HG03521 (cell line): ENCODE measurements around the gene DENND4C.
A peak's percentile ranks its signal among the peaks of the same experiment; 100 is the strongest.
"Not testable (repeated sequence)": the region's sequence is repeated elsewhere in the genome, so short reads cannot be mapped to it uniquely, and the experiment has no call there.

Source experiments
- ATAC-seq: cut with Tn5 transposase; IDR thresholded peaks from one replicate; pipeline ENCODE4 v1.9.1; 2021; ENCODE audit warnings: mild to moderate bottlenecking, moderate library complexity; ENCODE audit not compliant: unreplicated experiment

The DENND4C gene

DNA sequence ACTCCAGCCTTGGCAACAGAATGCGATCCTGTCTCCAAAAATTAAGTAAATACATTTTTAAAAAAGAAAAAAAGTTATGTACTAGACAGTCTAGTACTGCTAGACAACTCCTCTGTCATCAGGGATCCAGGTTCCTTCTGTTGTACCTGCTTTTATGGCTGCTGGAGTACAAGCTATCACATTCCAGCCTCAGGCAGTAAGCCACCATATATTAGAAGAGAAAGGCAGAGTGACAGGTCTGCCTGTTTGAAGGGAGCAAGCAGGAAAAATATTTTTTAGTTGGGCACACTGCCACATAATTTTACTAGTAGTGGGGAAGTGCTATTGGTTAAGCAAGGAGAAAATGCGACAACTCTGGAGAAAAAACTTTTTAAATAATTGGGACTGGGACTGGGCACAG, 138.6 kb downstream of the DENND4C start:
- ATAC-seq, result no peak

GRCh38 chr9:19371942-19372341, 141.4 kb downstream of the DENND4C start:
- no peak for ATAC-seq

DNA sequence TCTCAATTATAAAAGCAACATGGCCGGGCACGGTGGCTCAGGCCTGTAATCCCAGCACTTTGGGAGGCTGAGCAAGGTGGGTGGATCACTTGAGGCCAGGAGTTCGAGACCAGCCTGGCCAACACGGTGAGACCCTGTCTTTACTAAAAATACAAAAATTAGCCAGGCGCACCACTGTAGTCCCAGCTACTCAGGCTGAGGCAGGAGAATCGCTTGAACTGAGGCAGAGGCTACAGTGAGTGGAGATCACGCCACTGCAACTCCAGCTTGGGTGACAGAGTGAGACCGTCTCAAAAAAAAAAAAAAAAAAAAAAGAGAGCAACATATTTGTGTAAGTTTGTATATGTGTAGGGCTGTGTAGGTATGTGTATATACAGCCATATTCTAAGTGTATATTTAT, 142.1 kb downstream of the DENND4C start:
- ATAC-seq, result no peak

- ATAC-seq, result no peak
These were observed 143.0 kb downstream of the DENND4C start for GRCh38 chr9:19373527-19373926.

DNA sequence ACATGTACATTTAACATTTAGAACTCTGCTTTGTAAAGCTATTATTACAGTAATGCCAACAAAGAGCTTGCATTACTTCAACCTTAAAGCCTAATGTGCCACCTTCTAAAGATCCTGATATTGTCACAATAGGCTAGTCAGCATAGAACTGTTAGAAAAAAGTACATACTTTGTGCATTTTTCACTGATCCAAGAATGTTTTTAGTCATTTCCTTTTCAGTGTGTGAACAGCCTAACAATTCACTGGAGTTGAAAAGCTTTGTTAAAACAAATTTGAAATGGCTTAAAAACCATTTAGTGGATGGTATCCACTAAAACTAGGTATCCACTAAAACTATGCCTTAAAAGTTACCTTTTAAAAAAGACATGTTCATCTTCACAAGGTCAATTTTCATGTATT, 145.0 kb downstream of the DENND4C start:
- ATAC-seq, result no peak

- ATAC-seq, result no peak
These were observed 146.4 kb downstream of the DENND4C start for GRCh38 chr9:19376931-19377330.

DNA sequence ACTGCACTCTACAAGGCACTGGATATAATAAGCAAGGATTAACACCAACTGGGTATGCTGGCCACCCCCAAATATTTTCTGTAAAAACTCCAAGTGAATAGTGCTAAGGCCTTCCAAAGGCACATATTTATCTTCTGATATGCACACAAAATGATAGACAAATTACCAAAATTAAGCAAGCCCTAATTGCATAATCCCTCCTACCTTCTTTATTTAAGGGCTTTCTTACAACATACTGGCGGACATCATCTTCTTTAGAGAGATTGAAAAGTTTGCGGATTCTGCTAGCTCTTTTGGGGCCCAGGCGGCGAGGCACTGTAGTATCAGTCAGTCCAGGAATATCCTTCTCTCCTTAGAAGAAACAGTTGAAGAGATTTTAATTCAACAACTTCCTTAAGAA, 147.7 kb downstream of the DENND4C start:
- ATAC-seq, result no peak

DNA sequence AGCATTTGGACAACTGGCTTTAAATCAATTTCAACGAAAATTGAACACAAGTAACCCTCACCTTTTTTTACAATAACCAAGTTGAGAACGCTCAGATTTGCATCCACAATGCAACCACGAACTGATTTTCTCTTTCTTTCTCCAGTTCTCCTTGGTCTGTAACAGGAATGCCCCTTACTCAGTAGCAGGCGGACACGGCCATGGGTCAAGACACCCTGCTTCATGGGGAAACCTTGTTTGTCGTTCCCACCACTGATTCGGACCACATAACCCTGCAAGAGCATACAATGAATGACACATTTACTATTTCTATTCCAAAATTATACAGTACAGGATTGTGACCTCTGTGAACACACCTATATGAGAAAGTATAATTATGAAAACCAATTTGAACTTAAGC, 148.2 kb downstream of the DENND4C start:
- no peak for ATAC-seq

GRCh38 chr9:19379283-19379682, 148.8 kb downstream of the DENND4C start:
- ATAC-seq, result no peak

DNA sequence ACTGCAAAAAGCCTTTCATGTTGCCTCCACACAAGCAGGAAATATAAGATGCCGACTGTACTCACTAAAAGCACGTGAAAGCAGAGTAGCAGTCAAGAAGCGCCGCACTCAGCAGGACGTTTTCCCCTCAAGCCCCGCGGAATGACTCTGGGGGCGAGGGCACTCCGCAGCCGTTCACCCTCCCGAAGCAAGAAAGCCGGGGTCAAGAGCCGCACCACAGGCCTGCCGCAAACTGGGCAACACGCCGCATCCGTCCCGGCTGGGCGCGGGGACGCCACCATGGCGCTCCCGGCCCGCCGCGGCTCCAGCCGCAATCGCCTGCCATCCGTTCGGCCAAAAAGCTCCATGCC, 149.2 kb downstream of the DENND4C start:
- peak; percentile 26 for ATAC-seq

- no peak for ATAC-seq
These were observed 150.3 kb downstream of the DENND4C start for GRCh38 chr9:19380826-19381075.

DNA sequence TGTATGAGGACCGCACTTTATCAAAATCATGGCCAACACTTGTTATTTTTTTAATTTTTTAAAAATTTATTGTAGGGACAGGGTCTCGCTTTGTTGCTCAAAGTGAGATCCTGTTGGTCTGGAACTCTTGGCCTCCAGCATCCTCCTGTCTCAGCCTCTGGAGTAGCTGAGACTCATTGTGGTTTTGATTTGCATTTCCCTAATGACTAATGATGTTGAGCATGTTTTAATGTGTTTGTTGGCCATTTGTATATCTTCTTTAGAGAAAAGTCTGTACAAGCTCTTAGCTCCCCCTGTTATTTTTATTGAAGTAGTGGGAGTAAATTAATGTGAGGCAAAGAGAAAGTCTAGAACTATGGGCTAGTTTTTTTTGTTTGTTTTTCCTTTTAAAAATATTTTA, 151.2 kb downstream of the DENND4C start:
- no peak for ATAC-seq

DNA sequence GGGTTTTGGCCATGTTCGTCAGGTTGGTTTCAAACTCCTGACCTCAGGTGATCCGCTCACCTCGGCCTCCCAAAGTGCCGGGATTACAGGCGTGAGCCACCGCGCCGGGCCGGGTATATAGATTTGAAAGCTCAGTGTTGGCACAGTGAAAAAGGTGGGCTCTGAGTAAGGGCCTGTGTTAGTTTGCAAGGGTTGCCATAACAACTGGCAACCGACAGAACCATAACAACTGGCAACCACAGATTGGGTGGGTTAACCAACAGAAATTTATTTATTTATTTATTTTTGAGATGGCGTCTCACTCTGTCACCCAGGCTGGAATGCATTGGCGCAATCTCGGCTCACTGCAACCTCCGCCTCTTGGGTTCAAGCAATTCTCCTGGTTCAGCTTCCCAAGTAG, 154.7 kb downstream of the DENND4C start:
- not testable (repeated sequence) for ATAC-seq

DNA sequence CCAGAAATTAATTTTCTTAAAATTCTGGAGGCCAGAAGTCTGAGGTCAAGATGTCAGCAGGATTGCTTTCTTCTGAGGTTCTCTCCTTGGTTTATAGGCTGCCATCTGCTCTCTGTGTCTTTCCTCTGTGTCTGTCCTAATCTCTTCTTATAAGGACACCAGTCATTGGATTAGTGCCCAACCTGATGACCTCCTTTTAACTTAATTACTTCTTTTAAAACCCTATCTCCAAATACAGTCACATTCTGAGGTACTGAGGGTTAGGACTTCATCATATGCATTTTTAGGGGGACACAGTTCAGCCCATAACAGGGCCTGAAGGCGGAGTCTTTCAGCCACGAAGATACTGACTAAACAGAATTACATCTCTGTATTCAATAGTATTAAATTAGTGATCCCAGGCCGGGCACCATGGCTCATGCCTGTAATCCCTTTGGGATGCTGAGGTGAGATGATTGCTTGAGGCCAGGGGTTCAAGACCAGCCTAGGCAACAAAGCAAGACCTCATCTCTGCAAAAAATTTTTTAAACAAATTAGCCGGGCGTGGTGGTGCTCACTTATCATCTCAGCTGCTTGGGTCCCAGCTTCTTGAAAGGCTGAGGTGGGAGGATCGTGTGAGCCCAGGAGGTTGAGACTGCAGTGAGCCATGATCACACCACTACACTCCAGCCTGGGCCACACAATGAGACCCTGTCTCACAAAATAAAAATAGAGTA, 155.5 kb downstream of the DENND4C start:
- no peak for ATAC-seq

DNA sequence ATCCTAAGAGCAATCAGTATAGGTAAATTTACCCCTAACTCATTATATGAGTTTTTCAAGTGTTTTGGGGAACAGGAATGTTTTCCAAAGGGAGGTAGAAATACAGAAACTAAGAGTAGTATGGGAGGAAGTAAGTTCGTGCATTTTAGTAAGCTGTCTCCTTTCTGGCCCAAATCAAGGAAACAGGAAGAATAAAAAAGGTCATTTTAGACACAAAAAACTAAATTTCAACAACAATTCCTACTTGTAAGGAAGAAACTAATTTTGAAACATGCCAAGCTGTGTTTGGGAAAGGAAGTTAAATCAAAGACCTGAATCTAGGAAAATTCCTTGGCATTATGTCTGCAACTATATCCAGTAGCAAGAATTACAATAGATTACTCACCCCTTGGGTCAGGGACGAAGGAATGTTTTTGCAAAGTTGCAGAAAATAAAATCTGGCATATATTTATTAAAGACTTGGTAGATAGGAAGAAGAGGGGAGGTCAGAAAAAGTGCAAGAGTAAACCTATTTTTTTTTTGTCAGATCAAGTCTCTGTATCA, 156.1 kb downstream of the DENND4C start:
- ATAC-seq, result no peak

DNA sequence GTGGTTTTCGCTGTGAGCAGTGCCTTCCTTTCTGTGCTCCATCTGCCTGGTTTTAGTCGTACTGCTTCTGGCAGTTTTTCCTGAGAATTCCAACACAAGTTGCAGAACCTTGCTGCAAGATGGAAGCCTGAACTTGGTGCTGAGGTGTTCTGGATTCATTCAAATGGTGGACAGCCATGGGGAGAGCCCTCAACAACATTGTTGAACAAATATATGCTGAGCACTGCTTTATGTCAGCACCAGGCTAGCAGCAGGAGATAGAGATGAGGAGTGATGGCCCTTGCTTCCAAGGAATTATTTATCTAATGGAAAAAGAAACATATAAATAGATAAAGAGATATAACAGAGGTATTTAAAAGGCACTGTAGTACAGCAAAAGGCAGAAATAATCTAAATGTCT, 156.8 kb downstream of the DENND4C start:
- no peak for ATAC-seq

GRCh38 chr9:19389539-19389938, 159.0 kb downstream of the DENND4C start:
- not testable (repeated sequence) for ATAC-seq

DNA sequence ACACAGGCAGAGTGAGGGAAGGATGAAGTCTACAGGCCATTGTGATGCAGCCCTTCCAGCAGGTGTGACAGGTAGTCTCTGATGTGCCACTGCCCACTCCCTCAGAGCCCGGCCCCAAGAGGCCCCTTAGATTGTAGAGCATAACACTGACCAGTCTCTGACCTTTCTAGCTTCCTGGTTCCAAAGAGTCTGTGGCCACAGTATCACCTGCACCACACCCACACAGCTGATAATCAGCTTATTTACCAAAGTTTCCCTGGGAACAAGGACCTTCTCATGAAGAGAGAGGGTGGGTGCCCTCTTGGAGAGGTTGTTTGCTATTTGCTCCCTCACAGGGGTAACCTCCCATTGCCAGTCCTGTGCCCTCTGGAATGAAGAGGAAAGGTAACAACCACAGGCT, 167.4 kb downstream of the DENND4C start:
- no peak for ATAC-seq

DNA sequence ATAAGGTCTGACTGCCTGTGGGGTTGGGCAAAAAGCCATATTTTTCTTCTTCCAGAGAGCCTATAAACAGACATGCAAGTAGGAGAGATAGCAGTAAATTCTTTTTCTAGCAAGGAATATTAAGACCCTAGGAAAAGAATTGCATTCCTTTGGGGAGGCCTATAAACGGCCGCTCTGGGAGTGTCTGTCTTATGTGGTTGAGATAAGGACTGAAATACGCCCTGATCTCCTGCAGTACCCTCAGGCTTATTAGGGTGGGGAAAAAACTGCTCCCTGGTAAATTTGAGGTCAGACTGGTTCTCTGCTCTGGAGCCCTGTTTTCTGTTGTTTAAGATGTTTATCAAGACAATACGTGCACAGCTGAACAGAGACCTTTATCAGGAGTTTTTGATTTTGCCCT, 172.7 kb downstream of the DENND4C start:
- not testable (repeated sequence) for ATAC-seq

DNA sequence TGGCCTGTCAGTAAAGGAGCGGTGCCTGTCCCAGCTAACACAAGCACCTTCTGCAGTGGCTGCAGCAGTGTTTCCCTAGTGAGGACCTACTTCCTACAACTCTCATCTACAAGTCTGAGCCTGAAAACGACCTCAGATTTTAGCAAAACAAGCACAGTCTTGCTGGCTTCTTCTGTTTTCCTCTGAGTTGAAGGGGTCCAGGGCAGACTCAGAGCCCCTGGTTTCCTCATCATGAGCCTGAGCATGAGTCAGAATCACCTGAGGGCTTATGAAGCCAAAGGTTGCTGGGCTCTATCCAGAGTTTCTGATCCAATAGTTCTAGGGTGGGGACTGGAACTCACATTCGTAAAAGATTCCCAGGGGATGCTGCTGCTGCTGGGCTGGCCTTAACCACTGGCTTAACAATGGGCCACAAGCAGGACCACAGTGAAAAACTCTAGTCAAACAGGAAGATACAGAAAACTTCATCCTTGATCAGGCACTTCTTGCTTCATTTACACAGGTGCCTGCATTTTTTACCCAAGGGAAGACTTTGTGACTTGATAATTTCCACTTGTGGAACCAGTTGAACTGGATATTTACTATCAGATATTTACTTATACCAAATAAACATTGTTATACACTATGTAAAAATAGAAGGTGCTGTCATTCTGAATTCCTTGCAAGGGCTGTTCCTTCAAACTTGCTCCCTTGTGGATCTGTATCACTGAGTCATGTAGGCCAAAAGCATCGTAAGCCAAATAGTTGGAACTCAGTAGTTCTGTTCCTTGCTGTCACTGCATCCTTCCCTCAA, 174.0 kb downstream of the DENND4C start:
- no peak for ATAC-seq

GRCh38 chr9:19405771-19406170, 175.3 kb downstream of the DENND4C start:
- no peak for ATAC-seq

DNA sequence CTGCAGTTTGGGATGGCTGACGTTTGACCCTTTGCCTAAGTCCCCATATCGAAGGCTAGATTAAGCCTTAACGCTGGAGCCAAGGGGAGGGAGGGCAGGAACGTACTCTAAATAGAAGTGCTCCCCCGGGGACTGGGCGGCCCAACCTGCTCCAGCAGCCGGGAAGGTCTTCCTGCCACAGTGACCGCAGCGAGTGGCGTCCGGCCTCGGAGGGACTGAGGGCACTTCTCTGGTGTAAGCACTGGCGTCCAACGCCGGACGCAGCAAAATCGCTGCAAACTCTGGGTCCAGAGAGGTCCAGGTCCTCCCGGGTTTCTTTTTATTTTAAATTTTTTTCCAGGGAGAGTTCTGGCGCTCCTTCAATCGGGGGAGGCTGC, 177.8 kb downstream of the DENND4C start:
- ATAC-seq, result peak; percentile 3
